Measurements from ENCODE around the gene SPG7.
"Not testable (repeated sequence)": the region's sequence is repeated elsewhere in the genome, so short reads cannot be mapped to it uniquely, and the experiment has no call there.

Gene SPG7

DNA sequence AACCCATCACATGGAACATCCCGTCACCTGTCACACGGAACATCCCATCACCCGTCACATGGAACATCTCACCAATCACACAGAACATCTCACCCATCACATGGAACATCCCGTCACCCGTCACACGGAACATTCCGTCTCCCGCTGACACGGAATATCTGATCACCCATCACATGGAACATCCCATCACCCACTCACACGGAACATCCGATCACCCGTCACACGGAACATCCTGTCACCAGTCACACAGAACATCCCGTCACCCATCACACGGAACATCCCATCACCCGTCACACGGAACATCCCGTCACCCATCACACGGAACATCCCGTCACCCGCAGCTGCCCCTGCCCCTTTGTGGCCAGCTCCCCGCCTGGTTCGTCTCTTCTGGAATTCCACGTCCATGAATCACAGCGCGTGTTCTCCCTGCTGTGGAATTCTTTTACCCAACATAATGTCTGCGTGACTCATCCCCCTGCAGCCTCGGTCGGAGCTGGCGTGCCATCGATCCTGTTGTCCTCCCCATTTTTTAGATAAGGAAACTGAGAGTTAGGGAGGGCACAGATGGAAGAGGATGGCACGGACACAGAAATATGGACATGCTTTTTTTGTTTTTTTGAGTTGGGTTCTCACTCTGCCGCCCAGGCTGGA, 73.0 kb downstream of the SPG7 start:
- DNase-seq (ENCODE audit: low spot score) = no peak

DNA sequence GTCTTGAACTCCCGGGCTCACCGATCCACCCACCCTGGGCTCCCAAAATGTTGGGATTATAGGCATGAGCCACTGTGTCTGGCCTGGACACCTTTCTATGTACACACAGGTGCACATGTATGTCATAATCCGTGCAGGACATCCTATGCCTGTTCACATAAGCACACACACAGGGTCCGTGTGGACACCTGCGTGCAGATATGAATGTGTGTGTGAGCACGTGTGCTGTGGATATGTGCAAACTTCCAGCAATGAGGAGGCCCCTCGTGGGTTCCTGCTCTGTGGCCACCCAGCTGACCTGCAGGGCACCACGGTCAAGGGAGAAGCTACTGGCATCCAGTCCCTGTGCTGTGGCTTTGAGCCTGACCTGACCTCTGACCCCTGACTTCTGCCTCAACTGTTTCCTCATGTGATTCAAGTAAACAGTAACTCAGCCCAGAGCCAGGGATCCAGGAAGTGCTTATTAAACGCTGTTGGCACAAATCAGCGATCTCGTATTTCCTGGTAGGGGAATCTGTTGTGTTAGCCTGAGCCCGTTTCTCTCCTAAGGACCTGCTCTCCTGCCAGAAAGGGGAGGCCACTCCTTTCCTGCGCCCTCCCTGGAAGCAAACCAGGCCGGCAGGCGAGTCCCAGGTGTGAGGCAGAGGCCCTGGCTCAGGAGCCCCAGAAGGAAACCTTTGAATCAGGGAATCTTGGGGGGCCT, 73.8 kb downstream of the SPG7 start:
- DNase-seq (ENCODE audit: low spot score) = no peak

DNA sequence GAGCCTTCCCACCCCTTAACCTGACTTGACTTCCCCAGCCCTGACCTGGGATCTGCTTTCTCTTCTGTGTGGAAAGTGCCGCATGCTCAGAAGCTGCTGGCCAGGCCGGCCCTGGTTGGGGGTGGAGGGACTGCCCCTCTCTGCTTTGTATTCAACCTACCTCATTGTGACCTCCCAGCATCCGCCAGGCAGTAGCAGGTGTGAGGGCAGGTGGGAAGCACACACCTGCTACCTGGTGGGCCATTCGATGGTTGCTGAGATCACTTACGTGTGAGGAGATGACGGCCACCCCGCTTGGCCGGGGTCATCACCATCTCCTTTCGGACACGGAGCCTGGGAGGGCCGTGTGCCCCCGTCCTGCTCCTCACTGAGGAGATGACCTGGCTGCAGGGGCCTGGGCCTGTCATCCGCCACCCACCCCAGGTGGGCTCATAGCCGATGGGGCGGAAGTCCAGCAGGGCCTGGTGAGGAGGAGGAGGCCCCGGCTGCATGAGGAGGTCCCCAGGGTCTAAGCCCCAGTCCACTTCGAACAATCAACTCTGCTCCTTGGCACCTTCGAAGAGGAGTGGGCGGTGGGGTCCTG, 74.5 kb downstream of the SPG7 start:
- no peak for DNase-seq (ENCODE audit: low spot score)

DNA sequence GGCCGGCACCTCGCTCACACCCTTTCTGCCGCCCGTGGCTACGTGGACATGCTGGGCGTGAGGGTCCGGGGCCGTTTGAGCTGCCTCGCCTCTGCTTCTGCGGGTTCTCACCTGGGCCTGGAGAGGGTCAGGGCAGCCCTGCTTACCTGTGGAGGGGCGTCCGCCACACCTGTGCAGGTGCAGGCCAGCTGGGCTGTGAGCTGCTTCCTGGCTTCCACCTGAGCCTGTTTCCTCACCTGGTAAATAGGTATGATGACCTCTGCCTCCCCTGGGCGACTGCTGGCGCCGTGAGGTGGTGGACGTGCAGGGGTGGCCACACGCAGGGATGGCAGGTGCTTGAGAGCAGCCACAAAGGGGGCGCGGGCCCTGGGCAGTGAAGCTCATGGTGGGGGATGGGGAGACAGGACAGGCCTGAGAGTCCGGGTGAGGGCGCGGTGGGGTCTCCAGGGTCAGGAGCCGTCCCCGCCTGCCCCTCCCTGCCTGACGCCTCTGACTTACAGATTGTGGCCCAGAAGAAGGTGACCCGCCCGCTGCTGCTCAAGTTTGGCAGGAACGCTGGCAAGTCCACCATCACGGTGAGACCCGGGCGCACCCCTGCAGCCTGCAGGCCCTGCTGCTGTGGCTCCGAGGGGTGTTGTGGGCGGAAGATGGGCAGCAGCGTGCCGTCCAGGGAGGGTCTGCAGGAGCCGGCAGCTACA, 75.1 kb downstream of the SPG7 start:
- DNase-seq (ENCODE audit: low spot score) = no peak

DNA sequence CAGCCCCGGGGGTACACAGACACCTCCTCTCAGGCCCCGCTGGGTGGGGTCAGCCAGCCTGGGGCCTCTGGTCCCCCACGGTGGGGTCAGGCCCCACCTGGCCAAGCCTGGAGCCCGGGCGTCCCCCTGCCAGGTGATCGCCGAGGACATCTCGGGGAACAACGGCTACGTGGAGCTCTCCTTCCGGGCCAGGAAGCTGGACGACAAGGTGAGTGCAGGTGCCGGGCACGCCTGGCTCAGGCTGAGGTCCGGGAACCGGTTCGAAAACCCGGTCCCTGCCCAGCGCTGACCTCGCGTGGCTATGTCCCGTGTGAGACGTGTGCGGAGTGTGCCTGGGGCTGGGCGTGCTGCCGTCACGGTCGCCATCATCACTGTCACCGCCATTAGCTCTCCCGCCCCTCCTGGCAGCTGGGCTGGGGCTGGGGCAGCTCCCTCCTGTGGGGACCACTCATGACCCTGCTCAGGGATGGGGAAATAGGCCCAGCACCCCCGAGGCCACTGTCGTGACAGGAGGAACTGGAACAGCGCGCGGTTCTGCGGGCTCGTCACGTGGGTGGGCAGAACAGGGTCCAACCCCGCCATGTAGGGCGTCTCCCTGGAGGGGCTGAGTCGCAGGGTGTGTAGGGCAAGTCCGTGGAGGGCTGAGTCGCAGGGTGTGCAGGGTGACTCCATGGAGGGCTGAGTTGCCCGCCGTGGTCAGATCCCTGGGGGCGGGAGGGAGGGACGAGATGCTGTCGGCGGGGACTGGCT, 75.9 kb downstream of the SPG7 start:
- no peak for DNase-seq (ENCODE audit: low spot score)

GRCh38 chr16:89584768-89585549, 76.8 kb downstream of the SPG7 start:
- DNase-seq (ENCODE audit: low spot score) = no peak

GRCh38 chr16:89586218-89586617, 78.0 kb downstream of the SPG7 start:
- DNase-seq (ENCODE audit: low spot score) = no peak

DNA sequence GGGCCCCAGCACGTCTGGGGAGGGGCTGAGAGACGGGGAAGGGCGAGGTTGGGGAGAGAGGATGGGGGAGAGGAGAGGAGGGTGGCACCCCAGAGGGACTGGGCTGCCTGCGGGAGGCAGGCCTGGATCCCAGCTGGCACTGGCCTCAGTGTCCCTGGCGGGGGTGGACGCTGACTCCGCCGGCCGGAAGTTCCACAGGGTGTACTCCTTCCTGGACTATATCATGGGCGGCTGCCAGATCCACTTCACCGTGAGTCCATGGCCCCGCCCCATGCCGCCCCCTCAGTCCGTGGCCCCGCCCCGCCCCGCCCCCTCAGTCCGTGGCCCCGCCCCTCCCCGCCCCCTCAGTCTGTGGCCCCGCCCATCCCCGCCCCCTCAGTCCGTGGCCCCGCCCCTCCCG, 78.7 kb downstream of the SPG7 start:
- DNase-seq (ENCODE audit: low spot score) = peak; percentile 12

DNA sequence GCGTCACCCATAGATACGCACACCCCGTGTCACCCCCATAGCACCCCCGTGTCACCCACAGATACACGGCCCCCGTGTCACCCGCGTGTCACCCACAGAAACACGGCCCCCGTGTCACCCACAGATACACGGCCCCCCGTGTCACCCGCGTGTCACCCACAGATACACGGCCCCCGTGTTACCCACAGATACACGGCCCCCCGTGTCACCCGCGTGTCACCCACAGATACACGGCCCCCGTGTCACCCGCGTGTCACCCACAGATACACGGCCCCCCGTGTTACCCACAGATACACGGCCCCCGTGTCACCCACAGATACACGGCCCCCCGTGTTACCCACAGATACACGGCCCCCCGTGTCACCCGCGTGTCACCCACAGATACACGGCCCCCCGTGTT, 79.5 kb downstream of the SPG7 start:
- not testable (repeated sequence) for DNase-seq (ENCODE audit: low spot score)

- no peak for DNase-seq (ENCODE audit: low spot score)
Measured at GRCh38 chr16:89588413-89589109, 80.4 kb downstream of the SPG7 start.

DNA sequence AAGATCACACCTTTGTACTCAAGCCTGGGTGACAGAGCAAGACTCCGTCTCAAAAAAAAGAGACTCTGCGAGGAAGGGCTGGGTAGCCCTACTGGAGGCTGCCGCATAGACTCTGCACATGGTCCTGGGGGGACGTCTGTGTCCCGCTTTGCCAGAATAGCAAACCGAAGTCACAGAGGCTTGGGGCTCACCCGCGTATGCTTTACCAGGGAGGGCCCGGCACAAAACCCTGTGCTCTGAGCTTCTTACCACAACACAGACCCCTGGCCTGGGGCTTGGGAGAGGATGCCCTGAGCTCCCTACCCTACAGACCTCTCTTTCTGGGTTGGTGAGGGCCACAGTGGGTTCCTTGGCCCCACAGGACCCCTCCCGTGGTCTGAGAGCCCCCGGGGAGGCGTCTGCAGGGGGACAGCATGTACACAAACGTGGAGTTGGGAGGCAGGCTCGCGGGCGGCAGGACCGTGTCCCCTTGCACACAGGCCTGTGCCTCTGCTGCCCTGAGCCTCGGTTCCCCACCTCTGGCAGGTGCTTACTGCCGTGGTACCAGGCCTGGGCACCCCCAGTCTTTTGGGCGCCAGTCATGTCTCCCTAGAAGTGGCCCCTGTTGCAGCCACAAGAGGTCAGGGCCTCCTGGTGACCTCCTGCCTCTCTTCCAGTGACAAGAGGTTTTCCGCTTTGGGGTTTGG, 81.2 kb downstream of the SPG7 start:
- DNase-seq (ENCODE audit: low spot score) = no peak

DNA sequence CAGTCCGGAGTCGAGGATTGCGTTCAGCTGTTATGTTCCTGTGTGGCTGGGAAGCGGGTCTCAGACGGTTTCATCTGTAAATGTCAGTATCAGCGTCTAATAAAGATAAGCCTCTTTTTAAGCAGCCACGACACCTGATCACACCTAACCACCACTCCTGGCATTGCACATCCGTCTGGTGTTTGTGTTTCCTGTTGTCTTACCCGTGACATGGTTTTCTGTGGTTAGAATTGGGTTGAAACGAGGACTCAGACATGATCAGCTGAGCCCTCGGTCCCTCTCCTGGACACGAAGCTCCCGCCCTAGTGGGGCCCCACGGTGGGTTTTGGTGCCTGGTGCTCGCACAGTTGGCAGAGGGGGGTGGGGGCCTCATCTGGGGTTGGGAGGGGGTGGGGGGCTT, 85.6 kb downstream of the SPG7 start:
- no peak for DNase-seq (ENCODE audit: low spot score)

- DNase-seq (ENCODE audit: low spot score) = no peak
Measured at GRCh38 chr16:89595330-89596060, 87.3 kb downstream of the SPG7 start.

GRCh38 chr16:89596061-89596689, 88.0 kb downstream of the SPG7 start:
- no peak for DNase-seq (ENCODE audit: low spot score)

- no peak for DNase-seq (ENCODE audit: low spot score)
Measured at GRCh38 chr16:89596957-89597649, 88.9 kb downstream of the SPG7 start.

DNA sequence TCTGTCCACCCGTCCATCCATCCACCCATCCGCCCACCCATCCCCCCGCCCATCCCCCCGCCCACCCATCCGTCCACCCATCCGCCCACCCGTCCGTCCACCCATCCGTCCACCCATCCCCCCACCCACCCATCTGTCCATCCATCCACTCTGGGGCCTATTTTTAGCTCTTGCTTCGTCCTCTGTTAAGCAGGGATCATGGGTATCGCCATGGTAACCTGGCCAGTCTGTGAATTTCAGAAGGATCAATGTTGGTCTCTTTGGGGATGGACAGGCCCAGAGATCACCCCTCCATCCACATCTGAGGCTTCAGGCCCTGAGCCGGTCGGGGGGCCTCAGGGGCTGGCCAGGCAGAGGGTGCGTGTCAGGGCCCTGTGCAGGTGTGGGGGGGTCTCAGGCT, 90.0 kb downstream of the SPG7 start:
- DNase-seq (ENCODE audit: low spot score) = no peak

GRCh38 chr16:89599451-89599858, 91.3 kb downstream of the SPG7 start:
- no peak for DNase-seq (ENCODE audit: low spot score)

GRCh38 chr16:89599902-89600301, 91.7 kb downstream of the SPG7 start:
- no peak for DNase-seq (ENCODE audit: low spot score)

Data from hematopoietic multipotent progenitor cell treated with erythropoietin and hydrocortisone succinate and interleukin-3 and kit ligand, for 15 days (in vitro differentiated cells).